IMR-90 (cell line): Measurements from ENCODE around the gene RAB1B. TPM values are rescaled to one million over a fixed set of nuclear protein-coding genes. Genes with fewer than 3 reads are reported as not detected.

Source experiments
- ATAC-seq: fragments of 200-7000 bp; cut with Tn5 transposase; 2 replicates; pipeline ENCODE4 v1.9.1; 2020; ENCODE audit warnings: low read depth, mild to moderate bottlenecking, moderate library complexity
- BruUV-seq: library from RNA; stranded (reverse); fragments of 400-500 nt; replicated peaks from 2 replicates; lab custom pipeline; 2021; lab: Mats Ljungman, UMichigan
- CTCF ChIA-PET: fragments of 300-600 bp; formaldehyde crosslinking; extraction: SDS; loops from one replicate; lab custom pipeline; 2021; ENCODE audit warnings: antibody characterized with exemption; lab: Yijun Ruan, JAX
- POLR2A ChIA-PET: fragments of 300-600 bp; sonication (Branson Sonifier 250); formaldehyde crosslinking; loops from one replicate; lab custom pipeline; 2022; ENCODE audit warnings: antibody characterized with exemption; ENCODE audit not compliant: unreplicated experiment; lab: Charles Lee
- DNase-seq: peaks from one replicate; pipeline ENCODE4 v3.0.0; 2013
- H2AFZ ChIP-seq: replicated peaks from 2 replicates; pipeline ENCODE3; 2013; ENCODE audit warnings: low read length, mild to moderate bottlenecking; ENCODE audit not compliant: poor library complexity
- H2AK5ac ChIP-seq: 2 replicates; pipeline ENCODE4 v1.6.1; 2013; ENCODE audit warnings: low read depth, low read length, inconsistent platforms
- H2AK9ac ChIP-seq: replicated peaks from 2 replicates; pipeline ENCODE3; 2013; ENCODE audit warnings: mild to moderate bottlenecking, low read depth, low read length, moderate library complexity; ENCODE audit not compliant: poor library complexity
- H2BK120ac ChIP-seq: 2 replicates; pipeline ENCODE4 v1.6.1; 2013; ENCODE audit warnings: low read depth, low read length, inconsistent platforms
- H2BK15ac ChIP-seq: 3 replicates; pipeline ENCODE4 v1.6.1; 2013; ENCODE audit warnings: low read depth, low read length, inconsistent platforms
- H2BK20ac ChIP-seq: 2 replicates; pipeline ENCODE4 v1.6.1; 2013; ENCODE audit warnings: low read depth, mild to moderate bottlenecking, inconsistent platforms, low read length, moderate library complexity
- H2BK5ac ChIP-seq: 2 replicates; pipeline ENCODE4 v1.6.1; 2013; ENCODE audit warnings: mild to moderate bottlenecking, low read depth, low read length, inconsistent platforms; ENCODE audit not compliant: poor library complexity, severe bottlenecking
- H3K14ac ChIP-seq: replicated peaks from 2 replicates; pipeline ENCODE4 v1.6.1; 2013; ENCODE audit warnings: low read depth, low read length, inconsistent platforms
- H3K18ac ChIP-seq: 2 replicates; pipeline ENCODE4 v1.6.1; 2013; ENCODE audit warnings: low read depth, low read length, control low read depth
- H3K23ac ChIP-seq: 2 replicates; pipeline ENCODE4 v1.6.1; 2013; ENCODE audit warnings: low read depth, low read length, inconsistent platforms
- H3K27ac ChIP-seq: 2 replicates; pipeline ENCODE4 v1.5.1; 2013; ENCODE audit warnings: mild to moderate bottlenecking, control low read depth, low read length; ENCODE audit not compliant: insufficient read depth
- H3K27me3 ChIP-seq: 2 replicates; pipeline ENCODE4 v1.6.1; 2013; ENCODE audit warnings: low read length; ENCODE audit not compliant: control insufficient read depth, insufficient read depth
- H3K36me3 ChIP-seq: 2 replicates; pipeline ENCODE4 v1.6.1; 2013; ENCODE audit warnings: low read length, mixed read lengths; ENCODE audit not compliant: control insufficient read depth, insufficient read depth
- H3K4ac ChIP-seq: 2 replicates; pipeline ENCODE4 v1.6.1; 2013; ENCODE audit warnings: low read depth, low read length, inconsistent platforms
- H3K4me1 ChIP-seq: 2 replicates; pipeline ENCODE4 v1.6.1; 2013; ENCODE audit warnings: low read length, mixed read lengths; ENCODE audit not compliant: control insufficient read depth, insufficient read depth
- H3K4me2 ChIP-seq: 2 replicates; pipeline ENCODE4 v1.6.1; 2013; ENCODE audit warnings: low read depth, mild to moderate bottlenecking, control low read depth, low read length, moderate library complexity
- H3K4me3 ChIP-seq: 2 replicates; pipeline ENCODE4 v1.5.1; 2013; ENCODE audit warnings: low read depth, mild to moderate bottlenecking, control low read depth, low read length, moderate library complexity; ENCODE audit not compliant: insufficient read depth
- H3K56ac ChIP-seq: 2 replicates; pipeline ENCODE4 v1.6.1; 2013; ENCODE audit warnings: low read length, inconsistent platforms; ENCODE audit not compliant: insufficient read depth; ENCODE audit errors: extremely low read depth
- H3K79me1 ChIP-seq, 2 experiments: 2 replicates each; pipeline ENCODE4 v1.6.1; 2013; ENCODE audit warnings: low read length in 2 of 2, inconsistent platforms in 1 of 2, low read depth in 1 of 2
- H3K9ac ChIP-seq: 2 replicates; pipeline ENCODE4 v1.6.1; 2013; ENCODE audit warnings: low read depth, low read length, control low read depth
- H3K9me1 ChIP-seq: 2 replicates; pipeline ENCODE4 v1.6.1; 2013; ENCODE audit warnings: low read length, inconsistent platforms; ENCODE audit not compliant: insufficient read depth
- H3K9me3 ChIP-seq: 2 replicates; pipeline ENCODE4 v1.6.1; 2013; ENCODE audit warnings: low read length; ENCODE audit not compliant: control insufficient read depth, insufficient read depth
- H4K20me1 ChIP-seq: 2 replicates; pipeline ENCODE4 v1.6.1; 2013; ENCODE audit warnings: low read length, inconsistent platforms; ENCODE audit not compliant: insufficient read depth
- H4K5ac ChIP-seq: 2 replicates; pipeline ENCODE4 v1.6.1; 2013; ENCODE audit warnings: mild to moderate bottlenecking, low read depth, low read length, control low read depth
- H4K8ac ChIP-seq, 2 experiments: 2 replicates each; pipeline ENCODE4 v1.6.1; 2013; ENCODE audit warnings: low read depth in 2 of 2, low read length in 2 of 2, control low read depth in 1 of 2, inconsistent platforms in 1 of 2
- H4K91ac ChIP-seq: 2 replicates; pipeline ENCODE4 v1.6.1; 2013; ENCODE audit warnings: low read depth, low read length, inconsistent platforms; ENCODE audit not compliant: insufficient read depth
- RAD21 ChIP-seq: IDR thresholded peaks from 2 replicates; pipeline ENCODE4 v1.6.1; 2012; ENCODE audit warnings: low read length, improper control_type of control experiment
- RCOR1 ChIP-seq: IDR thresholded peaks from 2 replicates; pipeline ENCODE4 v1.6.1; 2012; ENCODE audit warnings: mild to moderate bottlenecking, low read length, improper control_type of control experiment; ENCODE audit not compliant: insufficient replicate concordance
- SMC3 ChIP-seq: fragments of 150-350 bp; IDR thresholded peaks from 2 replicates; pipeline ENCODE4 v1.6.1; 2016; ENCODE audit warnings: low read depth, mild to moderate bottlenecking, antibody characterized with exemption, low read length, moderate library complexity
- WGBS, 2 experiments: methylation state at CpG; one replicate each; pipeline versions ENCODE4 v1.1.5 to v1.1.7; 2013; ENCODE audit warnings: missing lambda C conversion rate in 2 of 2; ENCODE audit not compliant: insufficient read length in 1 of 2; ENCODE audit errors: extremely low coverage in 2 of 2; 5-methylcytosine and 5-hydroxymethylcytosine counted together
- dilution Hi-C: fragments of 300-500 bp; cut with HindIII; formaldehyde crosslinking; loops from one replicate; pipeline ENCODE4 v1.14.3; 2018; ENCODE audit warnings: low sequenced_read_pairs; ENCODE audit not compliant: unreplicated experiment
- in situ Hi-C: fragments of 300-500 bp; cut with MboI; formaldehyde crosslinking; loops from 3 replicates; pipeline ENCODE4 v1.14.3; 2019; ENCODE audit warnings: low sequenced_read_pairs, inconsistent platforms, mixed read lengths
- intact Hi-C: fragments of 100-400 bp; cut with micrococcal nuclease; formaldehyde crosslinking; loops from 2 replicates; pipeline ENCODE4 v1.10.0; 2022
- polyA plus RNA-seq, 3 experiments: library from polyadenylated mRNA; depleted of rRNA; stranded (reverse); fragments of >200 nt; gene quantifications; 2 replicates each; pipeline ENCODE4 v1.2.3, GENCODE V29; 2012; ENCODE audit warnings: low replicate concordance in 1 of 3
- total RNA-seq: library from RNA; depleted of rRNA; stranded (reverse); fragments of >200 nt; gene quantifications from 2 replicates; pipeline ENCODE4 v1.2.3, GENCODE V29; 2012

The RAB1B gene
- total and polyA plus RNA-seq, 2 of the 4 experiments (the other 2 are of a cell fraction) = 83.7 to 248 TPM

- no peak overlapping the region for H3K9ac ChIP-seq
- no peaks in the 10 kb centered on the region for H3K9me3 ChIP-seq
- POLR2A ChIA-PET = no interaction called here
- no peak overlapping the region for H4K5ac ChIP-seq
- peaks cover 73% of the 10 kb centered on the region for H3K36me3 ChIP-seq
- H4K91ac ChIP-seq = no peak overlapping the region
- ATAC-seq (no peak), DNase-seq (no peak)
- dilution Hi-C loops = no loop called here
- no peaks in the 10 kb centered on the region for H3K79me1 ChIP-seq
- H2BK5ac ChIP-seq = no peak overlapping the region
- intact Hi-C loops = no loop called here
- no peak overlapping the region for H2BK20ac ChIP-seq
- no peak overlapping the region for H2BK120ac ChIP-seq
- H3K4me3 ChIP-seq = no peak overlapping the region
- H4K8ac ChIP-seq = no peak overlapping the region
- TF ChIP-seq RCOR1 (no peak), SMC3 (no peak), RAD21 (no peak)
- WGBS, 2 experiments = 100% methylated on average over 1 of the region's 11 CpGs; no CpG with 5 or more reads in 1 of the 2 experiments
- no TSS peak for BruUV-seq
- H2AFZ ChIP-seq = no peak overlapping the region
- H3K27ac ChIP-seq = no peak overlapping the region
- no peak overlapping the region for H3K18ac ChIP-seq
- no peak overlapping the region for H3K23ac ChIP-seq
- no peaks in the 10 kb centered on the region for H4K20me1 ChIP-seq
- no peaks in the 10 kb centered on the region for H3K27me3 ChIP-seq
- no peak overlapping the region for H3K14ac ChIP-seq
- no peaks in the 10 kb centered on the region for H3K9me1 ChIP-seq
- no peak overlapping the region for H3K4ac ChIP-seq
- H3K56ac ChIP-seq = no peak overlapping the region
- H3K4me2 ChIP-seq = no peak overlapping the region
- in situ Hi-C loops = no loop called here
- H3K4me1 ChIP-seq = no peaks in the 10 kb centered on the region
- H2BK15ac ChIP-seq = no peak overlapping the region
- CTCF ChIA-PET = interaction anchor here (2.3 kb wide), 1 partner anchor 13 kb away, joined by 9 read pairs; no protein-coding TSS in a partner anchor
- no peak overlapping the region for H2AK5ac ChIP-seq
- no peak overlapping the region for H2AK9ac ChIP-seq
Observed at GRCh38 chr11:66235141-66235540, 33.3 kb upstream of the RAB1B start.
